HEK293 (cell line): ENCODE measurements around the gene COMMD8.

Experiments used
- HOXC10 ChIP-seq: sonication (generic); formaldehyde crosslinking; IDR thresholded peaks from 2 replicates; pipeline ENCODE4 v1.8.1; 2023; ENCODE audit warnings: mild to moderate bottlenecking, missing genetic modification reagents
- KLF1 ChIP-seq: fragments of 450-650 bp; formaldehyde crosslinking; IDR thresholded peaks from 2 replicates; pipeline ENCODE4 v1.5.1; 2016; ENCODE audit warnings: missing biosample characterization, missing genetic modification characterization
- KLF7 ChIP-seq: fragments of 450-650 bp; formaldehyde crosslinking; IDR thresholded peaks from 2 replicates; pipeline ENCODE4 v1.5.1; 2016; ENCODE audit warnings: missing biosample characterization, missing genetic modification characterization, borderline replicate concordance
- MZF1 ChIP-seq: fragments of 450-650 bp; formaldehyde crosslinking; IDR thresholded peaks from 2 replicates; pipeline ENCODE4 v1.5.1; 2017; ENCODE audit warnings: missing biosample characterization, missing genetic modification characterization, borderline replicate concordance
- OSR2 ChIP-seq: fragments of 450-650 bp; formaldehyde crosslinking; IDR thresholded peaks from 2 replicates; pipeline ENCODE4 v1.5.1; 2016; ENCODE audit warnings: missing biosample characterization, missing genetic modification characterization
- PRDM1 ChIP-seq: fragments of 450-650 bp; formaldehyde crosslinking; IDR thresholded peaks from 2 replicates; pipeline ENCODE4; 2016; ENCODE audit warnings: missing biosample characterization, missing genetic modification characterization
- TRIM28 ChIP-seq: IDR thresholded peaks from 2 replicates; pipeline ENCODE4 v1.6.1; 2011; ENCODE audit warnings: low read length, control low read depth, borderline replicate concordance
- ZNF138 ChIP-seq: fragments of 450-650 bp; formaldehyde crosslinking; IDR thresholded peaks from 2 replicates; pipeline ENCODE4 v1.5.1; 2016; ENCODE audit warnings: missing biosample characterization, missing genetic modification characterization, borderline replicate concordance
- ZNF16 ChIP-seq: fragments of 450-650 bp; formaldehyde crosslinking; IDR thresholded peaks from 2 replicates; pipeline ENCODE4 v1.5.1; 2016; ENCODE audit warnings: low read depth, missing biosample characterization, missing genetic modification characterization
- ZNF24 ChIP-seq: fragments of 450-650 bp; formaldehyde crosslinking; IDR thresholded peaks from 2 replicates; pipeline ENCODE4 v1.5.1; 2016; ENCODE audit warnings: missing biosample characterization, missing genetic modification characterization
- ZNF311 ChIP-seq: fragments of 450-650 bp; formaldehyde crosslinking; IDR thresholded peaks from 2 replicates; pipeline ENCODE4 v1.5.1; 2017; ENCODE audit warnings: missing biosample characterization, missing genetic modification characterization, borderline replicate concordance
- ZNF366 ChIP-seq: fragments of 450-650 bp; formaldehyde crosslinking; conservative IDR thresholded peaks from 2 replicates; pipeline ENCODE4 v1.5.1; 2016; ENCODE audit warnings: missing biosample characterization, missing genetic modification characterization
- ZNF473 ChIP-seq: fragments of 450-650 bp; formaldehyde crosslinking; IDR thresholded peaks from 2 replicates; pipeline ENCODE4 v1.5.1; 2017; ENCODE audit warnings: missing biosample characterization, missing genetic modification characterization
- ZNF48 ChIP-seq: fragments of 450-650 bp; formaldehyde crosslinking; IDR thresholded peaks from 2 replicates; pipeline ENCODE4 v1.5.1; 2016; ENCODE audit warnings: missing biosample characterization, missing genetic modification characterization
- ZNF792 ChIP-seq: fragments of 450-650 bp; formaldehyde crosslinking; IDR thresholded peaks from 2 replicates; pipeline ENCODE4 v1.5.1; 2016; ENCODE audit warnings: missing biosample characterization, missing genetic modification characterization
- TF ChIP-seq, protein P1 (sequence below): sonication (generic); formaldehyde crosslinking; IDR thresholded peaks from 2 replicates; pipeline ENCODE4 v1.8.1; 2022; ENCODE audit warnings: mild to moderate bottlenecking, moderate library complexity, missing genetic modification reagents
- TF ChIP-seq, protein P2 (sequence below): fragments of 450-650 bp; formaldehyde crosslinking; IDR thresholded peaks from 2 replicates; pipeline ENCODE4 v1.5.1; 2016; ENCODE audit warnings: missing biosample characterization, missing genetic modification characterization
- TF ChIP-seq, protein P3 (sequence below): fragments of 450-650 bp; formaldehyde crosslinking; IDR thresholded peaks from 2 replicates; pipeline ENCODE4 v1.5.1; 2016; ENCODE audit warnings: missing biosample characterization, missing genetic modification characterization
- TF ChIP-seq, protein P4 (sequence below): fragments of 450-650 bp; formaldehyde crosslinking; IDR thresholded peaks from 2 replicates; pipeline ENCODE4 v1.5.1; 2016; ENCODE audit warnings: missing biosample characterization, missing genetic modification characterization, borderline replicate concordance
- TF ChIP-seq, protein P5 (sequence below): fragments of 450-650 bp; formaldehyde crosslinking; IDR thresholded peaks from 2 replicates; pipeline ENCODE4 v1.5.1; 2016; ENCODE audit warnings: missing biosample characterization, missing genetic modification characterization
- TF ChIP-seq, protein P6 (sequence below): fragments of 450-650 bp; formaldehyde crosslinking; IDR thresholded peaks from 2 replicates; pipeline ENCODE4 v1.5.1; 2016; ENCODE audit warnings: missing biosample characterization, missing genetic modification characterization
- TF ChIP-seq, protein P7 (sequence below): fragments of 450-650 bp; formaldehyde crosslinking; IDR thresholded peaks from 2 replicates; pipeline ENCODE4 v1.5.1; 2016; ENCODE audit warnings: missing biosample characterization, missing genetic modification characterization

Gene COMMD8

DNA sequence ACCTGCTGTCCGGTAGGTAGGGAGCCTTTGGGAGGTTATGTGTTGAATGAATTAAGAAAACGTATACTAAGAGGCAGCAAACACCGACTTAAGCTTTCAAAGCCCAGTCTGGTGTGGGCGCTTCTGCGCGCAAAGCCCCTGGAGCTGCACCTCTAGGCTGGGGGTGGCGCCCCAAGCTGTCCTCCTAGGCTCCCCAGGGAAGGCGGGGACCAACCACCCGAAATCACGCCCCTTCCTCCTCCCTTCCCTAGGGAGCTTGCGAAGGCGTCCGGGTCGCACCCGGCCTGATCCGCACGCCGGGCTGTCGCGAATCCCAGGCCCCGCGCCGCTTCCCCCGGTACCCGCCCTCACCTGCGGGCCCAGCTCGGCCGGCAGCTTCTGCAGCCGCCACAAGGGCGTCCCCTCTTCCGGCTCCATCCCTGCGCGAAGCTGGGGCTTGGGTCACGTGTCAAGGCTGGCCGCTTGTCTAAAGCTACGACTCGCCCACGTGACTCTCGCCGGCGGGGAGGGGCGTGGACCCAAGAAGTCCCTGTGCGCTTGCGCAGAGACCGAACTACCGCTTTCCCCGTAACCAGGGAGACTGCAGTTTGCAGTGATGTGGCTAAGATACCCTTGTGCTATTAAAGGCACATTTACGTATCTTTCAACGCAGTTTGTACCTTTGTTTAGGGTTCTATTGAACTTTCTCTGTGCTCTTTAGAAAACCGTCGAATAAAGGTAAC, at the start of gene COMMD8 (continued):
- TF ChIP-seq KLF1: peak; percentile 76
- TF ChIP-seq ZNF48 (tag by site-specific recombination): no peak
- TF ChIP-seq KLF7 (tag by site-specific recombination): peak; percentile 30; the same call in 1 of the 2 replicates
- TF ChIP-seq HOXC10 (CRISPR knock-in tag): no peak
- no peak for TF ChIP-seq ZNF24 (tag by site-specific recombination)
- TF ChIP-seq, protein P1, sequence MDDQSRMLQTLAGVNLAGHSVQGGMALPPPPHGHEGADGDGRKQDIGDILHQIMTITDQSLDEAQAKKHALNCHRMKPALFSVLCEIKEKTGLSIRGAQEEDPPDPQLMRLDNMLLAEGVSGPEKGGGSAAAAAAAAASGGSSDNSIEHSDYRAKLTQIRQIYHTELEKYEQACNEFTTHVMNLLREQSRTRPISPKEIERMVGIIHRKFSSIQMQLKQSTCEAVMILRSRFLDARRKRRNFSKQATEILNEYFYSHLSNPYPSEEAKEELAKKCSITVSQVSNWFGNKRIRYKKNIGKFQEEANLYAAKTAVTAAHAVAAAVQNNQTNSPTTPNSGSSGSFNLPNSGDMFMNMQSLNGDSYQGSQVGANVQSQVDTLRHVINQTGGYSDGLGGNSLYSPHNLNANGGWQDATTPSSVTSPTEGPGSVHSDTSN (CRISPR knock-in tag): no peak
- TF ChIP-seq ZNF16 (tag by site-specific recombination): no peak
- TF ChIP-seq, protein P2, sequence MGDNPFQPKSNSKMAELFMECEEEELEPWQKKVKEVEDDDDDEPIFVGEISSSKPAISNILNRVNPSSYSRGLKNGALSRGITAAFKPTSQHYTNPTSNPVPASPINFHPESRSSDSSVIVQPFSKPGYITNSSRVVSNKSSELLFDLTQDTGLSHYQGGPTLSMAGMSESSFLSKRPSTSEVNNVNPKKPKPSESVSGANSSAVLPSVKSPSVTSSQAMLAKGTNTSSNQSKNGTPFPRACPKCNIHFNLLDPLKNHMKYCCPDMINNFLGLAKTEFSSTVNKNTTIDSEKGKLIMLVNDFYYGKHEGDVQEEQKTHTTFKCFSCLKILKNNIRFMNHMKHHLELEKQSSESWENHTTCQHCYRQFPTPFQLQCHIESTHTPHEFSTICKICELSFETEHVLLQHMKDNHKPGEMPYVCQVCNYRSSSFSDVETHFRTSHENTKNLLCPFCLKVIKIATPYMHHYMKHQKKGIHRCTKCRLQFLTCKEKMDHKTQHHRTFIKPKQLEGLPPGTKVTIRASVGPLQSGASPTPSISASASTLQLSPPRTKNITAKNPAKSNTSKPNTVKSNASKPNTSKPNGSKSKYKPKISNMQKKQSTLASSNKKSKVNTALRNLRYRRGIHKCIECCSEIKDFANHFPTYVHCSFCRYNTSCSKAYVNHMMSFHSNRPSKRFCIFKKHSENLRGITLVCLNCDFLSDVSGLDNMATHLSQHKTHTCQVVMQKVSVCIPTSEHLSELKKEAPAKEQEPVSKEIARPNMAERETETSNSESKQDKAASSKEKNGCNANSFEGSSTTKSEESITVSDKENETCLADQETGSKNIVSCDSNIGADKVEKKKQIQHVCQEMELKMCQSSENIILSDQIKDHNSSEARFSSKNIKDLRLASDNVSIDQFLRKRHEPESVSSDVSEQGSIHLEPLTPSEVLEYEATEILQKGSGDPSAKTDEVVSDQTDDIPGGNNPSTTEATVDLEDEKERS (tag by site-specific recombination): no peak
- TF ChIP-seq, protein P3, sequence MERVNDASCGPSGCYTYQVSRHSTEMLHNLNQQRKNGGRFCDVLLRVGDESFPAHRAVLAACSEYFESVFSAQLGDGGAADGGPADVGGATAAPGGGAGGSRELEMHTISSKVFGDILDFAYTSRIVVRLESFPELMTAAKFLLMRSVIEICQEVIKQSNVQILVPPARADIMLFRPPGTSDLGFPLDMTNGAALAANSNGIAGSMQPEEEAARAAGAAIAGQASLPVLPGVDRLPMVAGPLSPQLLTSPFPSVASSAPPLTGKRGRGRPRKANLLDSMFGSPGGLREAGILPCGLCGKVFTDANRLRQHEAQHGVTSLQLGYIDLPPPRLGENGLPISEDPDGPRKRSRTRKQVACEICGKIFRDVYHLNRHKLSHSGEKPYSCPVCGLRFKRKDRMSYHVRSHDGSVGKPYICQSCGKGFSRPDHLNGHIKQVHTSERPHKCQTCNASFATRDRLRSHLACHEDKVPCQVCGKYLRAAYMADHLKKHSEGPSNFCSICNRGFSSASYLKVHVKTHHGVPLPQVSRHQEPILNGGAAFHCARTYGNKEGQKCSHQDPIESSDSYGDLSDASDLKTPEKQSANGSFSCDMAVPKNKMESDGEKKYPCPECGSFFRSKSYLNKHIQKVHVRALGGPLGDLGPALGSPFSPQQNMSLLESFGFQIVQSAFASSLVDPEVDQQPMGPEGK (tag by site-specific recombination): peak; percentile 82
- TF ChIP-seq, protein P4, sequence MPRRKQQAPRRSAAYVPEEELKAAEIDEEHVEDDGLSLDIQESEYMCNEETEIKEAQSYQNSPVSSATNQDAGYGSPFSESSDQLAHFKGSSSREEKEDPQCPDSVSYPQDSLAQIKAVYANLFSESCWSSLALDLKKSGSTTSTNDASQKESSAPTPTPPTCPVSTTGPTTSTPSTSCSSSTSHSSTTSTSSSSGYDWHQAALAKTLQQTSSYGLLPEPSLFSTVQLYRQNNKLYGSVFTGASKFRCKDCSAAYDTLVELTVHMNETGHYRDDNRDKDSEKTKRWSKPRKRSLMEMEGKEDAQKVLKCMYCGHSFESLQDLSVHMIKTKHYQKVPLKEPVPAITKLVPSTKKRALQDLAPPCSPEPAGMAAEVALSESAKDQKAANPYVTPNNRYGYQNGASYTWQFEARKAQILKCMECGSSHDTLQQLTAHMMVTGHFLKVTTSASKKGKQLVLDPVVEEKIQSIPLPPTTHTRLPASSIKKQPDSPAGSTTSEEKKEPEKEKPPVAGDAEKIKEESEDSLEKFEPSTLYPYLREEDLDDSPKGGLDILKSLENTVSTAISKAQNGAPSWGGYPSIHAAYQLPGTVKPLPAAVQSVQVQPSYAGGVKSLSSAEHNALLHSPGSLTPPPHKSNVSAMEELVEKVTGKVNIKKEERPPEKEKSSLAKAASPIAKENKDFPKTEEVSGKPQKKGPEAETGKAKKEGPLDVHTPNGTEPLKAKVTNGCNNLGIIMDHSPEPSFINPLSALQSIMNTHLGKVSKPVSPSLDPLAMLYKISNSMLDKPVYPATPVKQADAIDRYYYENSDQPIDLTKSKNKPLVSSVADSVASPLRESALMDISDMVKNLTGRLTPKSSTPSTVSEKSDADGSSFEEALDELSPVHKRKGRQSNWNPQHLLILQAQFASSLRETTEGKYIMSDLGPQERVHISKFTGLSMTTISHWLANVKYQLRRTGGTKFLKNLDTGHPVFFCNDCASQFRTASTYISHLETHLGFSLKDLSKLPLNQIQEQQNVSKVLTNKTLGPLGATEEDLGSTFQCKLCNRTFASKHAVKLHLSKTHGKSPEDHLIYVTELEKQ (tag by site-specific recombination): no peak
- no peak for TF ChIP-seq OSR2 (tag by site-specific recombination)
- TF ChIP-seq TRIM28: no peak
- TF ChIP-seq ZNF138 (tag by site-specific recombination): no peak
- TF ChIP-seq, protein P5, sequence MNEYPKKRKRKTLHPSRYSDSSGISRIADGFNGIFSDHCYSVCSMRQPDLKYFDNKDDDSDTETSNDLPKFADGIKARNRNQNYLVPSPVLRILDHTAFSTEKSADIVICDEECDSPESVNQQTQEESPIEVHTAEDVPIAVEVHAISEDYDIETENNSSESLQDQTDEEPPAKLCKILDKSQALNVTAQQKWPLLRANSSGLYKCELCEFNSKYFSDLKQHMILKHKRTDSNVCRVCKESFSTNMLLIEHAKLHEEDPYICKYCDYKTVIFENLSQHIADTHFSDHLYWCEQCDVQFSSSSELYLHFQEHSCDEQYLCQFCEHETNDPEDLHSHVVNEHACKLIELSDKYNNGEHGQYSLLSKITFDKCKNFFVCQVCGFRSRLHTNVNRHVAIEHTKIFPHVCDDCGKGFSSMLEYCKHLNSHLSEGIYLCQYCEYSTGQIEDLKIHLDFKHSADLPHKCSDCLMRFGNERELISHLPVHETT: no peak
- TF ChIP-seq ZNF792 (tag by site-specific recombination): no peak
- TF ChIP-seq ZNF311 (tag by site-specific recombination): no peak
- TF ChIP-seq ZNF366 (tag by site-specific recombination): peak; percentile 60
- TF ChIP-seq MZF1 (tag by site-specific recombination): no peak
- TF ChIP-seq, protein P6, sequence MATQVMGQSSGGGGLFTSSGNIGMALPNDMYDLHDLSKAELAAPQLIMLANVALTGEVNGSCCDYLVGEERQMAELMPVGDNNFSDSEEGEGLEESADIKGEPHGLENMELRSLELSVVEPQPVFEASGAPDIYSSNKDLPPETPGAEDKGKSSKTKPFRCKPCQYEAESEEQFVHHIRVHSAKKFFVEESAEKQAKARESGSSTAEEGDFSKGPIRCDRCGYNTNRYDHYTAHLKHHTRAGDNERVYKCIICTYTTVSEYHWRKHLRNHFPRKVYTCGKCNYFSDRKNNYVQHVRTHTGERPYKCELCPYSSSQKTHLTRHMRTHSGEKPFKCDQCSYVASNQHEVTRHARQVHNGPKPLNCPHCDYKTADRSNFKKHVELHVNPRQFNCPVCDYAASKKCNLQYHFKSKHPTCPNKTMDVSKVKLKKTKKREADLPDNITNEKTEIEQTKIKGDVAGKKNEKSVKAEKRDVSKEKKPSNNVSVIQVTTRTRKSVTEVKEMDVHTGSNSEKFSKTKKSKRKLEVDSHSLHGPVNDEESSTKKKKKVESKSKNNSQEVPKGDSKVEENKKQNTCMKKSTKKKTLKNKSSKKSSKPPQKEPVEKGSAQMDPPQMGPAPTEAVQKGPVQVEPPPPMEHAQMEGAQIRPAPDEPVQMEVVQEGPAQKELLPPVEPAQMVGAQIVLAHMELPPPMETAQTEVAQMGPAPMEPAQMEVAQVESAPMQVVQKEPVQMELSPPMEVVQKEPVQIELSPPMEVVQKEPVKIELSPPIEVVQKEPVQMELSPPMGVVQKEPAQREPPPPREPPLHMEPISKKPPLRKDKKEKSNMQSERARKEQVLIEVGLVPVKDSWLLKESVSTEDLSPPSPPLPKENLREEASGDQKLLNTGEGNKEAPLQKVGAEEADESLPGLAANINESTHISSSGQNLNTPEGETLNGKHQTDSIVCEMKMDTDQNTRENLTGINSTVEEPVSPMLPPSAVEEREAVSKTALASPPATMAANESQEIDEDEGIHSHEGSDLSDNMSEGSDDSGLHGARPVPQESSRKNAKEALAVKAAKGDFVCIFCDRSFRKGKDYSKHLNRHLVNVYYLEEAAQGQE (tag by site-specific recombination): no peak
- TF ChIP-seq ZNF473 (tag by site-specific recombination): no peak
- no peak for TF ChIP-seq PRDM1 (tag by site-specific recombination)
- TF ChIP-seq, protein P7, sequence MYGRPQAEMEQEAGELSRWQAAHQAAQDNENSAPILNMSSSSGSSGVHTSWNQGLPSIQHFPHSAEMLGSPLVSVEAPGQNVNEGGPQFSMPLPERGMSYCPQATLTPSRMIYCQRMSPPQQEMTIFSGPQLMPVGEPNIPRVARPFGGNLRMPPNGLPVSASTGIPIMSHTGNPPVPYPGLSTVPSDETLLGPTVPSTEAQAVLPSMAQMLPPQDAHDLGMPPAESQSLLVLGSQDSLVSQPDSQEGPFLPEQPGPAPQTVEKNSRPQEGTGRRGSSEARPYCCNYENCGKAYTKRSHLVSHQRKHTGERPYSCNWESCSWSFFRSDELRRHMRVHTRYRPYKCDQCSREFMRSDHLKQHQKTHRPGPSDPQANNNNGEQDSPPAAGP (tag by site-specific recombination): peak; percentile 87
